ENCODE results near the gene ZNF74. TPM values are rescaled to one million over a fixed set of nuclear protein-coding genes. Genes with fewer than 3 reads are reported as not detected.

Gene ZNF74
- total RNA-seq, 1 experiment from 2014 or later, result 19.5 TPM

GRCh38 chr22:20392983-20393704, 807 bp upstream of the ZNF74 start:
- DNase-seq (ENCODE audit: low read depth, low spot score), result no peak
- in situ Hi-C loops (cut with HindIII; ENCODE audit: low pct_unique_long_range_greater_than_20kb, low sequenced_read_pairs), result no loop called here

GRCh38 chr22:20395181-20395906, 1.4 kb downstream of the ZNF74 start:
- in situ Hi-C loops (cut with HindIII; ENCODE audit: low pct_unique_long_range_greater_than_20kb, low sequenced_read_pairs), result no loop called here
- DNase-seq (ENCODE audit: low read depth, low spot score), result no peak

GRCh38 chr22:20395907-20396287, 1.9 kb downstream of the ZNF74 start:
- no peak for DNase-seq (ENCODE audit: low read depth, low spot score)
- in situ Hi-C loops (cut with HindIII; ENCODE audit: low pct_unique_long_range_greater_than_20kb, low sequenced_read_pairs), result no loop called here

- no peak for DNase-seq (ENCODE audit: low read depth, low spot score)
- in situ Hi-C loops (cut with HindIII; ENCODE audit: low pct_unique_long_range_greater_than_20kb, low sequenced_read_pairs), result no loop called here
Measured at GRCh38 chr22:20396639-20397038, 2.7 kb downstream of the ZNF74 start.

- no peak for DNase-seq (ENCODE audit: low read depth, low spot score)
- in situ Hi-C loops (cut with HindIII; ENCODE audit: low pct_unique_long_range_greater_than_20kb, low sequenced_read_pairs), result no loop called here
Measured at GRCh38 chr22:20397498-20397897, 3.5 kb downstream of the ZNF74 start.

- in situ Hi-C loops (cut with HindIII; ENCODE audit: low pct_unique_long_range_greater_than_20kb, low sequenced_read_pairs), result no loop called here
Measured at GRCh38 chr22:20398420-20398819, 4.5 kb downstream of the ZNF74 start.

DNA sequence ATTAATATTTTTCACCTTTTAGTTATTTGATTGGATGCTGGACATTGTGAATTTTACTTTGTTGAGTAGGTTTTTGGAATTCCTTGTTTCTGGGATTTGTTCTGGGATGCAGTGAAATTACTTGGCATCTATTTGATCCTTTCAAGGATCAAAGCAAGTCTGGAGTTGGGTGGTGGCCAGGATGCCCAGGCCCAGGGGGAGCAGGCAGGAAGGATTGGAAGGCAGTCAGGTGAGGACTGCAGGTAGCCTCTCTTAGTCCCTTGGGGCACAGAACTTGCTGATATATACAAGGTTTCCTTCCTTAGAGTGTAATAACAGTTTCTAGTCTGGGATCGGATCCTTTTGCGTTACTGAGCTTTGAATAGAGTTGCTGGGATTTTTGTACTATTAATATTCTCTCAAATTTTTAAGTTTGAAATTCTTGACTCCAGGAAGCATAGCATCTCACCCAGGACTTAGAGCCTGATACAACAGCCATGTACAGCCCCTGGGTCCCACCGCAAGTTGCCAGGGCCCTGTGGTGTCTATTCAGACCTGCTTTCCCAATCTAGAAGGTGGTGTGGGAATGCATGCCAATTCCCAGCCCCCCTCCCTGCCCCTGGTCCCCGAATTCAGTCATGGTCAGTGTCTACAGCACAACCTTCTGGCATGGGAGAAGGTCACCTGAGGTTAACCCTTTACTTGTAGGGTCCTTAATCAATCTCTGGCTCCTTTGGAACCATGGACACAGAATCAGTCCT, 6.1 kb downstream of the ZNF74 start:
- in situ Hi-C loops (cut with HindIII; ENCODE audit: low pct_unique_long_range_greater_than_20kb, low sequenced_read_pairs), result no loop called here
- no peak for DNase-seq (ENCODE audit: low read depth, low spot score)

More at GRCh38 chr22:20398420-20398819, 4.5 kb downstream of the ZNF74 start:
- no peak for DNase-seq (ENCODE audit: low read depth, low spot score)

DNA sequence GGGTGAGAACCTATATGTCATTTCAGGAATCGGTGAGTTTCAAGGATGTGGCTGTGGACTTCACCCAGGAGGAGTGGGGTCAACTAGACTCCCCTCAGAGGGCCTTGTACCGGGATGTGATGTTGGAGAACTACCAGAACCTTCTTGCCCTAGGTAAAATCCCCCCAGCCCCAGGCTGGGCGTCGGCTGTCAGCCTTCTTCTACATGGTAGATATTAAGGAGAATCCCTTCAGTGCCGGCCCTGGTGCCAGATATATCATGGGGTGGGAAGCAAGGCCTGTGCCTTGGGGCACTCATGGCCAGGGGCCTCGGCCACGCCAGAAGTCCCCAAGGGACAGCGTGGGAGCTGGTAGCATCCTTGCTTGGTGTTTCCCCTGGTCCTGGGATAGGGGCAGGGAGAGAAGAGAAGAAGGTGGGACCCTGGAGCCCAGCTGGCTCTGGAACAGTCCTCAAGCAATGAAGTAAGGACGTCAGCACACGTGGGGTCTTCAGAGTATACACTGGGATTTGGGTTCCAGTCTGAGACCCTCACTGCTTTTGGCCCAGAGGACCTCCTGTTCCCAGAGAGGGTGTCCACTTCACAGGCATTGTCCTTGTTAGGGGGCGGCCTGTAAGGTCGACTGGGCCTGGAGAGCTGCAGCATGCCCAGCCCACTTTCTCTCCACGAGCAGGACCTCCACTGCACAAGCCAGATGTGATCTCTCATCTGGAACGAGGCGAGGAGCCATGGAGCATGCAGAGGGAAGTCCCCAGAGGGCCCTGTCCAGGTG, 6.8 kb downstream of the ZNF74 start:
- in situ Hi-C loops (cut with HindIII; ENCODE audit: low pct_unique_long_range_greater_than_20kb, low sequenced_read_pairs), result no loop called here
- no peak for DNase-seq (ENCODE audit: low read depth, low spot score)

DNA sequence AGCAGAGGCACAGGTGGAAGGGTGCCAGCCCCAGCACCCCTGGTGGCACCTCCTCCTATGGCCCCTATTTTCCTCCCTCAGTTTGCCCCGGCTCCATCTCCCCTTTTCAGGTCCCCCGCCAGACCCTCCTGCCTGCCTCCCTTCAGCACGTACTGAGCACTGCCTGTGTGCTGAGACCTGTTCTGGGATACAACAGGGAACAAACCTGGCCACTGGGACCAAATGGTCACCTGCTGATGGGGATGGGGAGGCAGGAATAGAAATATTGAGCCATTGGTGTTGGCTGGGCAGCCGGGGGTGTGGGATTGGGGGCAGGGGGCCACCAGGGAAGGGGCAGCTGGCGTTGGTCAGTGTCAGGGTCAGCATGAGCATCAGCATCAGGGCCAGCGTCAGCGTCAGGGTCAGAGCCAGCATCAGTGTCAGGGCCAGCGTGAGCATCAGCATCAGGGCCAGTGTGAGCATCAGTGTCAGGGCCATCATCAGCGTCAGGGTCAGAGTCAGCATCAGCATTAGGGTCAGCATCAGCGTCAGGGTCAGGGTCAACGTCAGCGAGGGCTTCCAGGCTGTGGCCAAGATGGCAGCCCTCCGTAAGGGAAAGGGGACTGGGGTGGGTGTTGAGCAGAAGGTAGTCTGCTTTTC, 7.5 kb downstream of the ZNF74 start:
- no peak for DNase-seq (ENCODE audit: low read depth, low spot score)
- in situ Hi-C loops (cut with HindIII; ENCODE audit: low pct_unique_long_range_greater_than_20kb, low sequenced_read_pairs), result no loop called here

GRCh38 chr22:20402960-20403778, 9.2 kb downstream of the ZNF74 start:
- in situ Hi-C loops (cut with HindIII; ENCODE audit: low pct_unique_long_range_greater_than_20kb, low sequenced_read_pairs), result no loop called here
- DNase-seq (ENCODE audit: low read depth, low spot score), result no peak

GRCh38 chr22:20403779-20404140, 9.8 kb downstream of the ZNF74 start:
- in situ Hi-C loops (cut with HindIII; ENCODE audit: low pct_unique_long_range_greater_than_20kb, low sequenced_read_pairs), result no loop called here
- DNase-seq (ENCODE audit: low read depth, low spot score), result no peak

DNA sequence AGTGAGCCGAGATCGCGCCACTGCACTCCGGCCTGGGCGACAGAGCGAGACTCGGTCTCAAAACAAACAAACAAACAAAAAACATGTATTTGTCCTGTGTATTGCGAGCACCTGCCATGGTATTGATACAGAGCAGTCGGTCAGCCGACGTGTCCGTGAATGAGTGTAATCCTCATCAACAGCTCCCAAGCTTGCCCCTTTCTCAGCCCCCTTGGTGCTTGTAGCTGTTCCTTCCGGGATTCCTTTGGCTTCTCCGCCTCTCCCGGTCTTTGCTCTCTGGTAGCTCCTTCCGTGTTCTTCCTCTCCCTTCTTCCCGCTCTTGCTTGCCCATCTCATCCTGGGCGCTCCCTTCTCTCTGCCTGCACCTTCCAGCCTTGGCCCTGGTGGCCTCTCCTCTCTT, 10.9 kb downstream of the ZNF74 start:
- in situ Hi-C loops (cut with HindIII; ENCODE audit: low pct_unique_long_range_greater_than_20kb, low sequenced_read_pairs), result no loop called here
- no peak for DNase-seq (ENCODE audit: low read depth, low spot score)

GRCh38 chr22:20405291-20405930, 11.5 kb downstream of the ZNF74 start:
- in situ Hi-C loops (cut with HindIII; ENCODE audit: low pct_unique_long_range_greater_than_20kb, low sequenced_read_pairs), result no loop called here
- DNase-seq (ENCODE audit: low read depth, low spot score), result no peak

DNA sequence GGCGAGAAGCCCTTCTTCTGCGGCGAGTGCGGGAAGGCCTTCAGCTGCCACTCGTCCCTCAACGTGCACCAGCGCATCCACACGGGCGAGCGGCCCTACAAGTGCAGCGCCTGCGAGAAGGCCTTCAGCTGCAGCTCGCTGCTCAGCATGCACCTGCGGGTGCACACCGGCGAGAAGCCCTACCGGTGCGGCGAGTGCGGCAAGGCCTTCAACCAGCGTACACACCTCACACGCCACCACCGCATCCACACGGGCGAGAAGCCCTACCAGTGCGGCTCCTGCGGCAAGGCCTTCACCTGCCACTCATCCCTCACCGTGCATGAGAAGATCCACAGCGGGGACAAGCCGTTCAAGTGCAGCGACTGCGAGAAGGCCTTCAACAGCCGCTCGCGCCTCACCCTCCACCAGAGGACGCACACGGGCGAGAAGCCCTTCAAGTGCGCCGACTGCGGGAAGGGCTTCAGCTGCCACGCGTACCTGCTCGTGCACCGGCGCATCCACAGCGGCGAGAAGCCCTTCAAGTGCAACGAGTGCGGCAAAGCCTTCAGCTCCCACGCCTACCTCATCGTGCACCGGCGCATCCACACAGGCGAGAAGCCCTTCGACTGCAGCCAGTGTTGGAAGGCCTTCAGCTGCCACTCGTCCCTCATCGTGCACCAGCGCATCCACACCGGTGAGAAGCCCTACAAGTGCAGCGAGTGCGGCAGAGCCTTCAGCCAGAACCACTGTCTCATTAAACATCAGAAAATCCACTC, 12.2 kb downstream of the ZNF74 start:
- in situ Hi-C loops (cut with HindIII; ENCODE audit: low pct_unique_long_range_greater_than_20kb, low sequenced_read_pairs), result no loop called here
- no peak for DNase-seq (ENCODE audit: low read depth, low spot score)

- in situ Hi-C loops (cut with HindIII; ENCODE audit: low pct_unique_long_range_greater_than_20kb, low sequenced_read_pairs), result no loop called here
- DNase-seq (ENCODE audit: low read depth, low spot score), result no peak
Measured at GRCh38 chr22:20406686-20407408, 12.9 kb downstream of the ZNF74 start.

All from SK-MEL-5 (cell line).